GM13976 (cell line): ENCODE data around the gene F8.

Experiments used
- DNase-seq: peaks from one replicate; pipeline ENCODE4 v3.0.0; 2012; ENCODE audit warnings: low spot score
- CTCF ChIP-seq: IDR thresholded peaks from 2 replicates; pipeline ENCODE4 v1.5.1; 2012; ENCODE audit warnings: borderline replicate concordance, mild to moderate bottlenecking; ENCODE audit not compliant: insufficient read depth; ENCODE audit errors: extremely low read depth, missing control alignments, control extremely low read depth
- in situ Hi-C: fragments of 300-500 bp; cut with MboI; formaldehyde crosslinking; loops from one replicate; pipeline ENCODE4 v1.12.0; 2022; ENCODE audit warnings: low sequenced_read_pairs, mixed read lengths, inconsistent platforms; ENCODE audit not compliant: unreplicated experiment

The F8 gene

GRCh38 chrX:155022585-155022984 is at the start of gene F8:
F8 (minus strand) TSS chrX:155022723; CDS start chrX:155022552, 171 bp downstream.
- TF ChIP-seq CTCF: no peak
- DNase-seq: no peak
- in situ Hi-C loops: no loop called here

- no peak for TF ChIP-seq CTCF
- in situ Hi-C loops: no loop called here
- DNase-seq: no peak
Measured at GRCh38 chrX:155071694-155072280, 49.3 kb upstream of the F8 start.

- DNase-seq: peak; percentile 88
- in situ Hi-C loops: no loop called here
- no peak for TF ChIP-seq CTCF
Measured at GRCh38 chrX:155070975-155071693, 48.6 kb upstream of the F8 start, which contains the start of the genes BRCC3, CMC4 and MTCP1. BRCC3 (plus strand) TSS chrX:155071508; CDS start chrX:155071528, 20 bp downstream. CMC4 (minus strand) TSS chrX:155071136; CDS start chrX:155064023, 7,113 bp downstream. MTCP1 (minus strand) TSS chrX:155071136; CDS start chrX:155066010, 5,126 bp downstream.

- no peak for DNase-seq
- no peak for TF ChIP-seq CTCF
- in situ Hi-C loops: no loop called here
Measured at GRCh38 chrX:155070663-155070974, 48.1 kb upstream of the F8 start.

GRCh38 chrX:155070038-155070437 is 47.5 kb upstream of the F8 start:
- no peak for DNase-seq
- in situ Hi-C loops: no loop called here
- TF ChIP-seq CTCF: no peak

- no peak for TF ChIP-seq CTCF
- in situ Hi-C loops: no loop called here
- DNase-seq: no peak
Measured at GRCh38 chrX:155069414-155069813, 46.9 kb upstream of the F8 start.
